IPS-15b (cell line): Measurements from ENCODE around the gene BUB3.

ENCODE experiments used
- H3K27me3 ChIP-seq: one replicate; pipeline ENCODE4 v1.6.1; 2013; ENCODE audit warnings: low read length; ENCODE audit not compliant: control insufficient read depth, insufficient read depth
- H3K36me3 ChIP-seq: one replicate; pipeline ENCODE4 v1.6.1; 2013; ENCODE audit warnings: low read length; ENCODE audit not compliant: control insufficient read depth, insufficient read depth
- H3K4me1 ChIP-seq: one replicate; pipeline ENCODE4 v1.6.1; 2013; ENCODE audit warnings: mild to moderate bottlenecking, low read length; ENCODE audit not compliant: control insufficient read depth, insufficient read depth
- H3K4me3 ChIP-seq: one replicate; pipeline ENCODE4 v1.5.1; 2013; ENCODE audit warnings: low read depth, low read length
- H3K9ac ChIP-seq: one replicate; pipeline ENCODE4 v1.6.1; 2013; ENCODE audit warnings: low read depth, mild to moderate bottlenecking, low read length
- H3K9me3 ChIP-seq: one replicate; pipeline ENCODE4 v1.6.1; 2013; ENCODE audit warnings: mild to moderate bottlenecking, low read length; ENCODE audit not compliant: control insufficient read depth, insufficient read depth

BUB3 gene

DNA sequence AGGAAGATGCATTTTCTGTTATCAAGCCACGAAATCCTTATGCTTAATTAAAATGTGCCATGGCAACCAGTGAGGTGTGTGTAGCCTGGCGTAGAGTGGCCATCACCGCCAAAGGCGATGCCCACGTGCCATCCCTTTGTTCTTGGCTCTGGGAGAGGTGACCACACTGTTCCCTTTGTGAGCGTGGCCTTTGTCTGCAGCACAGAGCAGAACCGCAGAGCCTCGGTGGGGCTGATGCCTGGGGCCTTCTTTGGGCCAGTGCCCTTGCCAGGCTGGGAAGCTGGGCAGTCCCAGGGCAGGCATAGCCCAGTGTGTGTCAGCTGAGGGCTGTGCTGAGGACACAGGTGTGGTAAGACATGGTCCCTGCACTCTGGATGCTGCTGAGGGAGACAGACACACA lies 48.3 kb downstream of the BUB3 start:
- Histone ChIP-seq H3K4me1 (no peaks in the 10 kb centered on the region), H3K4me3 (no peak overlapping the region), H3K27me3 (no peaks in the 10 kb centered on the region), H3K36me3 (no peaks in the 10 kb centered on the region), H3K9me3 (no peaks in the 10 kb centered on the region), H3K9ac (no peak overlapping the region)

DNA sequence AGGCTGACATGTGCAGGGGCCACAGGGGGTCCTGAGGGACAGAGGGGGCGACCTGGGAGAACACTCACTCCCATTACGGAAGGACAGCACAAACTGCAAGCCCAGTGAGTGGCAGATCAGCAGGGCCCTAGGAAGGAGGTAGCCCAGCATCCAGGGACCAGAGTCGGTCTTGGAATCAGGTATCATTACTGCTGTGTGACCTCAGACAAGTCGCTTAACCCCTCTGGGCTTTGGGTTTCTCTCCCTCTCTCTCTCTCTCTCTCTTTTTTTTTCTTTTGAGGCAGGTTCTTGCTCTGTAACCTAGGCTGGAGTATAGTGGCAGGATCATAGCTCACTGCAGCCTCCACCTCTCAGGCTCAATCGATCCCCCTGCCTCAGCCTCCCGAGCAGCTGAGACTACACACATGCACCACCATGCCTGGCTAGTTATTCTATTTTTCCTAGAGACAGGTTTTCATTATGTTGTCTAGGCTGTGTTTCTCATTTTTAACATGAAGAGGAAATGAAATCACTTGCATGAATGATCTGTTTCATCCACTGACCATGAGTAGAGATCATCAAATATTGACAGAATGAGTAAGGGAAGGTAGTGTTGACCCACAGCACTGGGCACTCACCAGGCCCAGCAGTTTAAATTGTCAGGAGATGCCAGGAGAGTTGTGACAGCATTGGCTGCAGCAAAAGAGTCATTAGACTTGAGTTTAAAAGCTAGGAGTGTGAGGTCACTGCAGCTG lies 49.4 kb downstream of the BUB3 start:
- no peaks in the 10 kb centered on the region for H3K4me1 ChIP-seq
- H3K9me3 ChIP-seq = no peaks in the 10 kb centered on the region
- H3K4me3 ChIP-seq = no peak overlapping the region
- no peak overlapping the region for H3K9ac ChIP-seq
- no peaks in the 10 kb centered on the region for H3K36me3 ChIP-seq
- H3K27me3 ChIP-seq = no peaks in the 10 kb centered on the region

DNA sequence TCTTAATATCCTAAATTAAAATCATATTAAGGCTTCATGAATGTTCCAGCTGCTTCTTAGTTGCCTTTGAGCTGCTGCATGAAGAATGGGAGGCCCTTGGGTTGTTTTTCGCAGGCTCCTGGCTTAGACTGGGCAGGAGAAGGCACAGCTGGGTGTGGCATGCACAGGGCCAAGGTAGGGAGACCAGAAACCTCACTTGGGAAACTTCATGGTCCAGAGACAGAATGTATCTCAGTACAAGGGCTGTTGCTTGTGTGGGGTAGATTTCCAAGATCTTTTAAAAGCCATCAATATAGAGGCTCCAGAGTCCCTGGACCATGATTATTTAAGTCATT lies 49.9 kb downstream of the BUB3 start:
- H3K36me3 ChIP-seq = no peaks in the 10 kb centered on the region
- H3K27me3 ChIP-seq = no peaks in the 10 kb centered on the region
- H3K4me1 ChIP-seq = no peaks in the 10 kb centered on the region
- H3K4me3 ChIP-seq = no peak overlapping the region
- no peaks in the 10 kb centered on the region for H3K9me3 ChIP-seq
- no peak overlapping the region for H3K9ac ChIP-seq

DNA sequence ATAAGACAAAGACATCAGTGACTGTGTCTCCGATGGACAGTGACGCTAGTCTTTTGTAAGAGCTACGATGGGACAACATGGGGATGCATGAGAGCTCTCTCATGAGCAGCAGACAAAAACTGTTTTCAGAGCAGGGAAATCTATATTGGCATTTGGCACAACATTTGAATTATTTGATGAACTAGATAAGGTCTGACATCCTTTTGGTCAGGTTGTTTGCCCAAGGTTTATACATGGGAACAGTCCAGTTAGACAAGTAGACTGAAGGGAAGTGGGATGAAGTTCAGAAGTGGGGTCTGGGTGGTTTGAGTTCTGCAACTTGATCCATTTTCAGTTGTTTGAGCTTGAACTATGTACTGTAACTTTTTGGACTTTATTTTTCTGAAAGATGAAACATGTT lies 50.8 kb downstream of the BUB3 start:
- no peaks in the 10 kb centered on the region for H3K4me1 ChIP-seq
- no peak overlapping the region for H3K4me3 ChIP-seq
- H3K9me3 ChIP-seq = no peaks in the 10 kb centered on the region

DNA sequence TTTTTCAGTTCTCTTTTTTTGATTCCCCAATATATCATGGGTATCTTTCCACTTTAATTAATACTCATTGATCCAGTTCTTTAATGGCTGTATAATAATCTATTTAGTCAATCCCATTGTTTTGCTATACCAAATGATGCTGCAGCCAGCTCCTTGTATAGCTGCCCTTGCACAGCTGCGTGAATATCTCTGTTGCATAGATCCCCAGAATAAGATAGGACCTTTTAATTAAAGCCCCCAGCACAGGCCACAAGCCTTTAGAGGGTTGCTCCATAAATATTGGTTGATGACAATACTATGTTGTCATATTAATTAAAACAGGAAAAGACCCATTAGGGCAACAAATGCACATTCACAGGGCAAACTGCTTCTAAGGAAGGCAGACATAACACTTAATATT lies 57.9 kb downstream of the BUB3 start:
- Histone ChIP-seq H3K4me3 (no peak overlapping the region), H3K4me1 (no peaks in the 10 kb centered on the region), H3K9me3 (no peaks in the 10 kb centered on the region), H3K27me3 (no peaks in the 10 kb centered on the region), H3K36me3 (no peaks in the 10 kb centered on the region), H3K9ac (no peak overlapping the region)

More for the DNA sequence above, 50.8 kb downstream of the BUB3 start:
- H3K9ac ChIP-seq = no peak overlapping the region
- no peaks in the 10 kb centered on the region for H3K27me3 ChIP-seq
- H3K36me3 ChIP-seq = no peaks in the 10 kb centered on the region

DNA sequence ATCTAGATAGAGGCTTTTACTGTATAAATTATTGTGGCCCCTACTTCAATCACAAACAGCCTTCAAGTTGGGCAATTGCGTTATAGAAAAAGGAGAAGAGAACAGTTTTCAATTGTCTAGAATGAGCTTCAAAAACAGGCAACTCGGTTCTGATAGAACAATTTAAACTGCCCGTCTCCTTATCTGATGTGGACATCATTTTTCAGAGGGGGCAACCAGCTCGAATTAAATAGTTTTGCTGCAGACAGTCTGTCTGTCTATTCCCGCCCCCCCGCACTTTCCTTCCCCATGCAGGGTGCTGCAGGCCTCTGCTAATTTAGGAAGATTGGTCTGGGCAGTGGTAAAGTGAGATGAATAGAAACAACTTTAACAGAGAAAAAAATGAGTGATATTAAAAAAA lies 58.4 kb downstream of the BUB3 start:
- no peak overlapping the region for H3K4me3 ChIP-seq
- H3K9me3 ChIP-seq = no peaks in the 10 kb centered on the region
- no peaks in the 10 kb centered on the region for H3K27me3 ChIP-seq
- H3K9ac ChIP-seq = no peak overlapping the region
- no peaks in the 10 kb centered on the region for H3K36me3 ChIP-seq
- H3K4me1 ChIP-seq = no peaks in the 10 kb centered on the region

DNA sequence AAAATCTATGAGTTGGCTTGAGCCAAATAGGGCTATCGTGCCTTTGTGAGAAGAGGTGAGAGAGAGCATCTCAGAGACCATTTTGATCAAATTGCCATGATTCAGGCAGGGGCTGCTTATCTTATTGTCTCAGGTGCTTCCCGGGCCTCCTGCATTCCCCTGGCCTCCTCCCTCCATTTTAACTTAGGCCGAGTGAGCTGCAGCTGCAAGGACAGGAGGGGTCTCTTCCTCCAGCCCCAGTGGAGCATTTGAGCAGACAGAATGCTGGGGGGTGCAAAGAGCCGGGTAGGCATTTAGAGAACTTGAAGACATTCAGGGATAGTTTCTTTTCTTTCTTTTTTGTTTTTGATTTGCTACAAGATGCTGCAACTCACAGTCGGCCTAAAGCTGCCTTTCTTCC lies 59.0 kb downstream of the BUB3 start:
- Histone ChIP-seq H3K36me3 (no peaks in the 10 kb centered on the region), H3K4me1 (no peaks in the 10 kb centered on the region), H3K4me3 (no peak overlapping the region), H3K27me3 (no peaks in the 10 kb centered on the region), H3K9ac (no peak overlapping the region), H3K9me3 (no peaks in the 10 kb centered on the region)
